GM18861 (cell line): ENCODE results near the gene PCBP2.
A peak's percentile ranks its signal among the peaks of the same experiment; 100 is the strongest.
"Not testable (repeated sequence)": the region's sequence is repeated elsewhere in the genome, so short reads cannot be mapped to it uniquely, and the experiment has no call there.

ENCODE experiments used
- ATAC-seq: cut with Tn5 transposase; IDR thresholded peaks from one replicate; pipeline ENCODE4 v1.9.1; 2021; ENCODE audit not compliant: unreplicated experiment

Gene PCBP2

DNA sequence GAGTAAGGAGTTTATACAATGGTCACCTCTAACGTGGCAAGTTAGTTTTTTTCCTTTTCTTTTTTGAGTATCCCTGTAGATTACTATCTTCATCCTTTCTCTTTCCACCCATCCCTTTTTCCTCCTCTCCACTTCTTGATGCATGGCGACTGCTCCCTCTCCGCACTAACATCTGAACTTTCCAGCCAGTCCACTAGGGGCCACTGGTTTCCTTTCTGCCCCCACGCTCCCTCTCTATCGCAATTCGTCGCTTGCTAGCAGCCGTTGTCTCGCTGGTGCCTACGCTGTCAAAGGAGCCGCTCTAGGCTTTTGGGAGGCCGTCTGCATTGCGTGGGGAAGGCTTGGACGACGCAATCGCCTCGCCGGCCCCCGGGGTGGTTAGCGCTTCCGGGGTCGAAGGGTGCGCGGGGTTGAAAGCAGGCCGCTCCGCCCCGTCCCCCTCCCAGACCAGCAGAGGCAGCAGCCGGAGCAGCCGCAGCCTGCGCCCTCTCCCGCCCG, at the start of gene PCBP2:
Gene PCBP2, plus strand, starts transcription at position 442 of the 498 bp plus-strand sequence. CDS start 2,699 bp downstream, outside the sequence.
- peak; percentile 96 for ATAC-seq

DNA sequence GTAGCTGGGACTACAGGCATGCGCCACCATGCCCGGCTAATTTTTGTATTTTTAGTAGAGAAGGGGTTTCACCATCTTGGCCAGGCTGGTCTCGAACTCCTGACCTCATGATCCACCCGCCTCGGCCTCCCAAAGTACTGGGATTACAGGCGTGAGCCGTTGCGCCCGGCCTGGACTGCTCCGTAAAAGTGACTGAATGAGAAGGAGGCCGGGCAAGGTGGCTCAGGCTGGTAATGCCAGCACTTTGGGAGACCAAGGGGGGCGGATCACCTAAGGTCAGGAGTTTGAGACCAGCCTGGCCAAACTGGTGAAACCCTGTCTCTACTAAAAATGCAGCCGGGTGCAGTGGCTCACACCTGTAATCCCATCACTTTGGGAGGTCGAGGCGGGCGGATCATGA, 49.6 kb upstream of the PCBP2 start:
- ATAC-seq = not testable (repeated sequence)

DNA sequence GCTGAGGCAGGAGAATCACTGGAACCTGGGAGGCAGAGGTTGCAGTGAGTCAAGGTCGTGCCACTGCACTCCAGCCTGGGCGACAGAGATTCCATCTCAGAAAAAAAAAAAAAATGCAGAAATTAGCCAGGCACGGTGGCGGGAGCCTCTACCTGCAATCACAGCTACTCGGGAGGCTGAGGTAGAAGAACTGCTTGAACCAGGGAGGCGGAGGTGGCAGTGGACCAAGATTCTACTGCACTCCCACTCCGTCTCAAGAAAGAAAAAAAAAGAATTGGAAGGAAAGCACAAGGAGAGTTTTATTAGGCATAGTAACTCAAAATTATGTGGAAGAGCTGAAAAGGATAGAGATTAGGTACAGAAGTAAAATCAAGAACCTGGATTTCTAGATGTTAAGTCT, 49.0 kb upstream of the PCBP2 start:
- ATAC-seq = no peak

DNA sequence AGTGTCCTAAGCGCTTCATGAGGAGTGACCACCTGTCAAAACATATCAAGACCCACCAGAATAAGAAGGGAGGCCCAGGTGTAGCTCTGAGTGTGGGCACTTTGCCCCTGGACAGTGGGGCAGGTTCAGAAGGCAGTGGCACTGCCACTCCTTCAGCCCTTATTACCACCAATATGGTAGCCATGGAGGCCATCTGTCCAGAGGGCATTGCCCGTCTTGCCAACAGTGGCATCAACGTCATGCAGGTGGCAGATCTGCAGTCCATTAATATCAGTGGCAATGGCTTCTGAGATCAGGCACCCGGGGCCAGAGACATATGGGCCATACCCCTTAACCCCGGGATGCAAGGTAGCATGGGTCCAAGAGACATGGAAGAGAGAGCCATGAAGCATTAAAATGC, 41.0 kb upstream of the PCBP2 start:
- no peak for ATAC-seq

DNA sequence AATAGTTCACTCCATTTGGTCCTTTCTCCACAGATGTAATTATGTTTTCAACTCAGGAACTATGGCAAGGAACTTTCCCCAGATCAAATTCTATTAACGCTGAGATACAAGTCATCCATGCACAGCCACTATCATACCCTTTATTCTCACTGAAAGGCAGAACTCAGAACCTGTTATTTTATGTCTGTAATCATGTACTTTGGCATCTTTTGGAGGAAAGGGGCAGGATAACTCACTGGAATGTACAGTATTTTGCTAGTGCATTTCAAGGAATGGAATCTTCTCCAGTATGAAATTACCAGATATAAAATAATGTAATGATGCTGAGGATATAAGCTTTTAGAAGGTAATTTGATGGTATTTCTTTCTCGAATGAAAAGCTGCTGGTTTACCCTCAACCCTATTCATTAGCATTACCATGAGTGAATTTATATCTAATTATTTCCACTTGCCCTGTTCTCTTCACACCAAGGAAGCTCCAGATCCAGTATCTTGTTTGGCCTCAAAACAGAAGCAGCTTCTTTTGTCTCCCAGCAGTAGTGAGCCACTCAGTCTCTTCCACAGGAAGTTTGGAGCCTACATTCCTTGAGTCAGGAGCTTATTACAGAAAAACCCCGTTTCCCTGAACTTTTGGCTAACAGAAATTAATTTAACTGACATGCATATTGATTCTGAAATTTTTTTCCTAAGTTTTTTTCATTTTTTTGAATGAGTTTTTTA, 38.3 kb upstream of the PCBP2 start:
- no peak for ATAC-seq

DNA sequence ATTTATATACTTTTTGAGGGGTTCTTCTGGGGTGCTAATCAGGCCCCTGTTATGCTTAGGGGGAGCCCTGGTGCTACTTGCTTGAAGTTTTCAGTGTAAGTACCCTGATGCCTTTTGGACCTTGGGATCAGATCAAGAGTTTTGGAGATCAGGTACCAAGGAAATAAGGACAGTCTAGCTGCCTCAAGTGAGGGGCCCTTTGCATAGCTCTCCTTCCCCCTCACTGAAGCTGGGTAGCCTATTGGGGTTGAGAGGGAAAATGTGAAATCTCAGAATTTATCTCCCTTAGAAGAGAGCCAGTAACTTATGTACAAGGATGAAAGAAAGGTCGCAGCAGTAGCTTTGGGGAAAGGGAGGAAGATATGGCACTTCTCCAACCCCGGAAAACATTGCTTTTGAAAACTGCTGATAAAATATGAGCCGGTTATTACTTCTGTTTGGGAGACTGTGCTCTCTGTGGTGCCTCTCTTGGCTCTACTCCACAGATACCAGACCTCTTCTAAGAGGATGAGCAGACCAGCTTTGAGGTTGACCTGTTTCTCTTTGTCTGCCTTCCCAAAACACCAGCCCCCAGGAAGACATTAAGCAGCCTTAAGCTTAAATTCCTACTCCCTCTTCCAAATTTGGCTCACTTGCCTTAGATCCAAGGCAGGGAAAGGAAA, 37.0 kb upstream of the PCBP2 start:
- ATAC-seq = no peak

DNA sequence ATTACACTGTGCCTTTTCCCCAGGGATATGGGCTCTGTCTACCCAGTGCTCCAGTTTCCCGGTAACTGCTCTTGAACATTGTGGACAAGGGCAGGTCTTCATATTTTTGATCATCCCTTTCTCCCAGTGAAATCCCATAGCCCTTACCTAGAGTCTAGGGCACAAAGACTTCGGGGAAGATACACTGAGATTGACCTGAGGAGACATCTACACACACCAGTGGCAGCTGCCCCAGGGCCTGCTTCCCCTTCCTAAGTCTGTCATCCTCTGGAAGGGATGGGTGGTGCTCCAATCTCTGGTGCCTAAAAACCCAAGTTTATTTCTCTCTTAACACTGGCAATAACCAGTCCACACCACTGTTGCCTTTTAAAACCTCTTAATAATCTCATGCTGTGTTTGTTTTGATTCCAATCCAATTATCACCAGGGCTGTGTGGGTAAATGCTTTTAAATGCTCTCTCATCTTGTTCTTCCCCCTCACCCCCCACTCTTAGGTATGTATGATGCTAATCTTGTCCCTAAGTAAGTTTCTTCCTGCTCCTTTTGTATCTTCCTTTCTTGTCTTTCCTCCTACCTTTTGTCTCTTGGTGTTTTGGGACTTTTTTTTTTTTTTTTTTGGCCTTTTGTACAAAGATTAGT, 36.0 kb upstream of the PCBP2 start:
- ATAC-seq = not testable (repeated sequence)

DNA sequence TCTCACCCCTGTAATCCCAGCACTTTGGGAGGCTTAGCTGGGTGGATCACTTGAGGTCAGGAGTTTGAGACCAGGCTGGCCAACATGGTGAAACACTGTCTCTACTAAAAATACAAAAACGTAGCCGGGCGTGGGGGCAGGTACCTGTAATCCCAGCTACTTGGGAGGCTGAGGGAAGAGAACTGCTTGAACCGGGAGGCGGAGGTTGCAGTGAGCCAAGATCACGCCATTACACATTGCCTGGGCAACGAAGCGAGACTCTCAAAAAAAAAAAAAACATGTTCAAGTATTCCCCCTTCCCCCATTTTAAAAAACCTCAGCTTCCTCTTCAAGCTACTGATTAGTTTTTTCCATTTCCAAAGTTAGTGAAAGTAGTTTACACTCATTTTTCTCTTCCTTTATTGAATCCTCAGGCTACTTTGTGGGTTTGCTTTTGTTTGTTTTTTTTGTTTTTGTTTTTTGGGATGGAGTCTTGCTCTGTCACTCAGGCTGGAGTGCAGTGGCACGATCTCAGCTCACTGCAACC, 34.5 kb upstream of the PCBP2 start:
- not testable (repeated sequence) for ATAC-seq

DNA sequence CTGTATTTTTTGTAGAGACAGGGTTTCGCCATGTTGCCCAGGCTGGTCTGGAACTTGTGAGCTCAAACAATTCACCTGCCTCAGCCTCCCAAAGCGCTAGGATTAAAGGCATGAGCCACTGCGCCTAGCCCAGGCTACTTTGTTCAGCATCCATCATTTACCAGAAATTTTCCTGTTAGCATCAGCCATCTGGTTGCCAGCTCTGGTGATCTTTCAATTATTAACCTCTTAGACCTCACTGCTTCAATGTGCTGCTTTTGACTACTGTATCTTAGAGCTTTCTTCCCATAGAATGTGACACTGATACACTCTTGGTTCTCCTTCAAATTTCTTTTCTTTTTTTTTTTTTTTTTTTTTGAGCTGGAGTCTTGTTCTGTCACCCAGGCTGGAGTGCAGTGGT, 33.7 kb upstream of the PCBP2 start:
- no peak for ATAC-seq

DNA sequence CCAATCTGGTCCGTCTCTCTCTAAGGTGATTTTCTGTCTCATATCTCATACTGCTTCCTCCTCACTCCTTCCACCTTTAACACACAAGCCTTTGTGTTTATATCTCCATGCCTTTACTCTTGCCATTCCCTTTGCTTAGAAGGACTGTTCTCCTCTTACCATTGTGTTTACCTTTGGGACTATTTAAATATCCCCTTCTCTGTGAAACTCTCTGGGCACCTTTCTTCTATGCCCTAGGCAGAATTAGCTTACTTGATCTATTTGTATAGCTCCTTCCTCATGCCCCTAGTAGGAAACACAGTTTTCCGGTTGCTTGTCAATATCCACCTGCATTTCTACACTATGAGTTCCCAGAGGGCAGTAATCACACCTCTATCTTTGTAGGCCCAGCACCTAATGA, 32.1 kb upstream of the PCBP2 start:
- ATAC-seq = no peak

DNA sequence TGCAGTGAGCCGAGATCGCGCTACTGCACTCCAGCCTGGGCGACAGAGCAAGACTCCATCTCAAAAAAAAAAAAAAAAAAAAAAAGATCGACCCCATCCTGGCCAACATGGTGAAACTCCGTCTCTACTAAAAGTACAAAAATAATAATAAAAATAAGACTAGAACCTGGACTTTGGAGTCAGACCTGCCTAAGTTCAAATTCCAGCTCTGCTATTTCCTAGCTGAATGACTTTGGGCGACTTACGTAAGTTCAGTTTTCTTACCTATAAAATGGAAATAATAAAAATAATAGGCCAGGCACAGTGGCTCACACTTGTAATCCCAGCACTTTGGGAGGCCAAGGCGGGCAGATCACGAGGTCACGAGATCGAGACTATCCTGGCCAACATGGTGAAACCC, 29.7 kb upstream of the PCBP2 start:
- ATAC-seq = not testable (repeated sequence)

DNA sequence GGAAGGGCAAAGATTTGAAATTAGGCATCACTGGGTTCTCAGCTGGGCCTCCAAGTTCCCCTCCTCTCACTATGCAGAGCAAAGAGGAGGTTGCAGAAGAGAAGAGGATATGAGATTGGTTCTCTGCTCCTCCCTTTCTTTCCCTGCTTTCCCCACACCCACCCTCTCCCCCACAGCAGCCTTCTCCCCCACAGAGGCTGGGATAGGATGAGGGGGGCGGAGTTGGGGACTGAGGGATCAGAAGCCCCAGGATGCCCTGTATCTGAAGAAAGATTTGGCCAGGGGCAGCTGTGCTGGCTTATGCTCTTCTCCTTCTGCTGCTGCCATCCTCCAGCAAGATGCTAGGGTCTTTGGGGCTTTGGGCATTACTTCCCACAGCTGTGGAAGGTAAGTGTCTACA, 28.3 kb upstream of the PCBP2 start, which contains the start of gene AMHR2:
Gene AMHR2, plus strand, starts transcription at position 259 of the 400 bp plus-strand sequence. Its CDS starts 80 bp downstream, at position 339.
- ATAC-seq = no peak

DNA sequence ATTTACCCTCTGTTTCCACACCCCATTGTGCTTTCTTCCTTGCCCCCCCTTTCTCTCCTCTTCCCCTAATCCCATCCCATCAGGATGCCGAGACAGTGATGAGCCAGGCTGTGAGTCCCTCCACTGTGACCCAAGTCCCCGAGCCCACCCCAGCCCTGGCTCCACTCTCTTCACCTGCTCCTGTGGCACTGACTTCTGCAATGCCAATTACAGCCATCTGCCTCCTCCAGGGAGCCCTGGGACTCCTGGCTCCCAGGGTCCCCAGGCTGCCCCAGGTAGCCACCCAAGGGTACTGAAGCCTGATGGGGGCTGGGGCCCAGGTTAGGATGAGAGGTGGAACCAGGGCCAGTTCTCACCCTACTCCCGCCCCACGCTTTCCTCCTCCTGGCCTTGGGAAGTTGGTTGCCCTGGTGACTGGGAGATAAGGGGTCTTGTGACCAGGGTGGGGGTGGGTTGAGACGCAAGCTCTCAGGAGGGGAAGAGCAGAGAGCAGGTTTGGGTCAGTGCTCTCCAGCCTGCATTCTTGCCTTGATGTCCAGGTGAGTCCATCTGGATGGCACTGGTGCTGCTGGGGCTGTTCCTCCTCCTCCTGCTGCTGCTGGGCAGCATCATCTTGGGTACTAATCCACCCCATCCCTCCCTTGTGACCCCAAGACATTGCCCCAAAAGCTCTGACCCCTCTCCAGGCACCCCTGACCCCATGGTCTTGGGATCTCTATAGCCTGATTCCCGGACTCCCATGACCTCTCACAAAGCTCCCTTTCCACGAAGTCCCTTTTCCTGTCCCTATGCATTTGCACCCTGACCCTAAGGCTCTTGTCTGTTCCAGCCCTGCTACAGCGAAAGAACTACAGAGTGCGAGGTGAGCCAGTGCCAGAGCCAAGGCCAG, 27.0 kb upstream of the PCBP2 start:
- no peak for ATAC-seq

DNA sequence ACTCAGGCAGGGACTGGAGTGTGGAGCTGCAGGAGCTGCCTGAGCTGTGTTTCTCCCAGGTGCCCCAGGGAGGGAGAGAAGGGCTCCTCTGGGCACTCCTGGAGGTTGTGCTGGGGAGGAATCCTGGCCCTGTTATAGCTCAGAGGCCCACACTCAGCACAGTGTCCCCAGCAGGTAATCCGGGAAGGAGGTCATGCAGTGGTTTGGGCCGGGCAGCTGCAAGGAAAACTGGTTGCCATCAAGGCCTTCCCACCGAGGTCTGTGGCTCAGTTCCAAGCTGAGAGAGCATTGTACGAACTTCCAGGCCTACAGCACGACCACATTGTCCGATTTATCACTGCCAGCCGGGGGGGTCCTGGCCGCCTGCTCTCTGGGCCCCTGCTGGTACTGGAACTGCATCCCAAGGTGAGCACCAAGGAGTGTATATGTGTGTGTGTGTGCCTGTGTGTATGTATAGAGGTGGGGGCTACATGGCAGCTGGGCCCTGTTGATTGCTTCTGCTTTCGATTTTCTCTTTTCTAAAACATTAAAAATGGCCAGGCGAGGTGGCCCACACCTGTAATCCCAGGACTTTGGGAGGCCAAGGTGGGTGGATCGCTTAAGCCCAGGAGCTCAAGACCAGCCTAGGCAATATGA, 26.3 kb upstream of the PCBP2 start:
- no peak for ATAC-seq

DNA sequence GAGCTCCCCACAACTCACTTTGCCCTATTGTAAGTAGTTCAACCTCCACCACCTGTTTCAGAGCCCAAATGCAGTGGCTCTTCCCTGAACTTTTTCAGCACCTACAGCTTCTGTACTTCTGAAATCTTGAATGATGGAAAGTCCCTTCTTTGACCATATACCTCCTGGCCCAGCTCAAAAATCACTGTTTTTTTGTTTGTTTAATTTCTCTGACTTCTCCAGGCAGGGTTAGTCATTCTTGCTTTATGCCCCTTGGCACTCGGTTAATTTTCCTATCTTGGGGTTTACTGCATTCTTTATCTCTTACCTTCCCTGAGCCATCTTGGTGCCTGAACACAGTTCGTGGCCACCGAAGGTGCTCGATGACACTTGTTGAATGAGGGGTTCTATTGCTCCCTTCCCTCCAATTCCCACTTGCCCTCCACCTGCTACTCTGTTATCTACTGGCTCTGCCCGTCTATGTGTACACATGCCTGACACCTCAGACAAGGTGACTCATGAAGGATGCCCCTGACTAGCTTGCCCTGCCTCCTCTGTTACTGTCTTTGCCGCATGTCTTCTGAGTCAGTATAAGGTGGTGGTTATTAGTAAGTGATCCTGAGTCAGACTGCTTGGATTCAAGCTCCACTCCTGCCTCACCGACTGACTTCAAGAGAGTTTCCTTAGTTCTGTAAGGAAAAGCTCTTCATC, 23.9 kb upstream of the PCBP2 start:
- no peak for ATAC-seq

DNA sequence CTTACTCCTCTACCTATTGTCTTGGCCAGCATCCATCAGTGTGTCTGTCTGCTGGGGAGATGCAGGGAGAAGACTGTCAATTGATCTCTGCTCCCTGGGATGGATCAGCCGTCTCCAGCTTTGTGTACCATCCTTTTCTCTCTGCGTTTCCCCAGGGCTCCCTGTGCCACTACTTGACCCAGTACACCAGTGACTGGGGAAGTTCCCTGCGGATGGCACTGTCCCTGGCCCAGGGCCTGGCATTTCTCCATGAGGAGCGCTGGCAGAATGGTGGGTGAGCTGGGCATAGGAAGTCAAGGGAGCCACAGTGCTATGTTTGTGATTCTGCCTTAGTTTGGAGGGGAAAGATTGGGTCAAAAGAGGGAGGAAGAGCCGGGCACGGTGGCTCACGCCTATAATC, 23.2 kb upstream of the PCBP2 start:
- no peak for ATAC-seq

DNA sequence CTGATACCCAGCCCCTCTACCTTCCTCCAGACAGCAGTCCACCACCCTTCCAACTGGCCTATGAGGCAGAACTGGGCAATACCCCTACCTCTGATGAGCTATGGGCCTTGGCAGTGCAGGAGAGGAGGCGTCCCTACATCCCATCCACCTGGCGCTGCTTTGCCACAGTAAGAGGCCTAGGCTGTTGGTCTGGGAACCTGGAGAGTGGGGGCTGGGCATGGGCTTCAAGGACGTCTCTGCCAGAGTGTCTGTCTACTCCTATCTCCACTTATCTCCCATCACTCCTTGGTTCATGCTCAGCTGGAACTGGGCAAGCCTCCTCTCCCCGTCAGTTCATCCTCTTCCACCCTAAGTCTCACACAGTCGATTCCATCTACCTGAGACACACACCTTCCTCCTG, 21.8 kb upstream of the PCBP2 start:
- no peak for ATAC-seq

DNA sequence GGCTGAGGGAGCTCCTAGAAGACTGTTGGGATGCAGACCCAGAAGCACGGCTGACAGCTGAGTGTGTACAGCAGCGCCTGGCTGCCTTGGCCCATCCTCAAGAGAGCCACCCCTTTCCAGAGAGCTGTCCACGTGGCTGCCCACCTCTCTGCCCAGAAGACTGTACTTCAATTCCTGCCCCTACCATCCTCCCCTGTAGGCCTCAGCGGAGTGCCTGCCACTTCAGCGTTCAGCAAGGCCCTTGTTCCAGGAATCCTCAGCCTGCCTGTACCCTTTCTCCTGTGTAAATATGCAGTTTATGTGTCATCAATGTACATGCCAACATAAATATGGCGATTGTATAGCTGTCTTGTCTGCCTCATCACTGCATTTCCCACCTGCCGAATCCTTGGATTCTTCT, 20.7 kb upstream of the PCBP2 start:
- ATAC-seq = no peak

DNA sequence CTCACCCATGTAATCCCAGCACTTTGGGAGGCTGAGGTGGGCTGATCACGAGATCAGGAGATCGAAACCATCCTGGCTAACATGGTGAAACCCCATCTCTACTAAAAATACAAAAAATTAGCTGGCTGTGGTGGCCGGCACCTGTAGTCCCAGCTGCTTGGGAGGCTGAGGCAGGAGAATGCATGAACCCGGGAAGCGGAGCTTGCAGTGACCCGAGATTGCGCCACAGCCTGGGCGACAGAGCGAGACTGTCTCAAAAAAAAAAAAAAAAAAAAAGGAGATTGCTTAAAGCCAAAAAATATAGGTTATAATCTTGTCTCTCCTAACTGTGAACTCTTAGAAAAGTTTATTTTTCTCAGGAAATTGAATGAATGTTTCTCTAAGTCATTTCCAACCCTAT, 16.6 kb upstream of the PCBP2 start:
- ATAC-seq = not testable (repeated sequence)

DNA sequence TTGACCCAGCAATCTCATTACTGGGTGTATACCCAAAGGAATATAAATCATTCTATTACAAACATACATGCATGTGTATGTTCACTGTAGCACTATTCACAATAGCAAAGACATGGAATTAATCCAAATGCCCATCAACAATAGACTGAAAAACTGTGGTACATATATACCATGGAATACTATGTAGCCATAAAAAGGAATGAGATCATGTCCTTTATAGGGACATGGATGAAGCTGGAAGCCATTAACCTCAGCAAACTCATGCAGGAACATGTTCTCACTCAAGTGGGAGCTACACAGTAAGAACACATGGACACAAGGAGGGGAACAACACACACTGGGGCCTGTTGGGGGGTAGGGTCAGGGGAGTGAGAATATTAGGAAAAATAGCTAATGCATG, 12.3 kb upstream of the PCBP2 start:
- ATAC-seq = not testable (repeated sequence)
